Subcutaneous abdominal adipose tissue (tissue), 5 donors: ENCODE data around the gene SLC24A4.

Source experiments
- H3K27ac ChIP-seq: one replicate; pipeline ENCODE4 v1.7.0; 2013; ENCODE audit warnings: low read depth, mild to moderate bottlenecking, inconsistent platforms, low read length, moderate library complexity
- H3K27me3 ChIP-seq, 5 donors: one replicate each; pipeline ENCODE4 v1.7.0; 2013; ENCODE audit warnings: low read length in 5 of 5, inconsistent platforms in 1 of 5; ENCODE audit not compliant: control insufficient read depth in 5 of 5, insufficient read depth in 4 of 5
- H3K36me3 ChIP-seq, 5 donors: one replicate each; pipeline ENCODE4 v1.7.0; 2013; ENCODE audit warnings: low read length in 5 of 5; ENCODE audit not compliant: control insufficient read depth in 5 of 5, insufficient read depth in 5 of 5
- H3K4me1 ChIP-seq, 5 donors: one replicate each; pipeline ENCODE4 v1.7.0; 2013; ENCODE audit warnings: low read length in 5 of 5, mild to moderate bottlenecking in 3 of 5, moderate library complexity in 1 of 5; ENCODE audit not compliant: control insufficient read depth in 5 of 5, insufficient read depth in 5 of 5
- H3K4me3 ChIP-seq, 5 donors: one replicate each; pipeline ENCODE4 v1.7.0; 2013; ENCODE audit warnings: low read length in 5 of 5, low read depth in 1 of 5
- H3K9ac ChIP-seq, 5 donors: one replicate each; pipeline ENCODE4 v1.7.0; 2013; ENCODE audit warnings: low read length in 5 of 5, mild to moderate bottlenecking in 4 of 5, moderate library complexity in 3 of 5
- H3K9me3 ChIP-seq, 5 donors: one replicate each; pipeline ENCODE4 v1.7.0; 2013; ENCODE audit warnings: low read length in 5 of 5; ENCODE audit not compliant: control insufficient read depth in 5 of 5
- donor health status: healthy.
- donor health status: healthy.
- donor health status: healthy.
- donor health status: healthy.
- donor health status: healthy.

SLC24A4 gene

DNA sequence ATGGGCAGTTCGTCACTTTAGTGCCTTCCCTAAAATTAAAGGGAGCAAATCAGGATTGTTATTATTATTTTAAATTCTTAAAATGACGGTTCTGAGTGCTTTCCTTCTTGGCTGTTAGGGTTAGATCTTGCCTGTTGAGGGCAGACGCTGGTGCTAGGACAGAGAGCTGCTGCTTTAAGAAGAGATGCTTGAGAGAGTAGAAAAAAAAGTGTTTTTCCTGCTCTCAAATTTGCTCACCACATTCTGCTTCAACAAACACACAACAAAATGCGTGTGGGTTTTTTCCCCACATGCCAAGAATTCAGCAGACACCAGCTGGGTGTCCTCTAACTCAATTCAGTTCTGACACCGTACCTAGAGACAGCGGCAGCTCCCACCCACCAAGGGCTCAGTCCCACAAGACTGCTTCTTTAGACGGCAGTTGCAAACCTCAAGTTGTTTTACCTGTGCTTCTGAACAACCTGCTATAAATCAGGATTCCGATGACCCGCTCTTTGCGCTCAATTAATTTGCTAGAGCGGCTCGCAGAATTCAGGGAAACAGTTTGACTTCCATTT lies 114.8 kb downstream of the SLC24A4 start:
- Histone ChIP-seq H3K4me3 (no peak overlapping the region), H3K9me3 (peaks cover 0 to 13% (median 5%) of the 10 kb centered on the region in 5 donors), H3K4me1 (peaks cover 0 to 9% (median 0%) of the 10 kb centered on the region in 5 donors), H3K36me3 (no peaks in the 10 kb centered on the region), H3K27ac (no peak overlapping the region), H3K9ac (no peak overlapping the region), H3K27me3 (no peaks in the 10 kb centered on the region)

DNA sequence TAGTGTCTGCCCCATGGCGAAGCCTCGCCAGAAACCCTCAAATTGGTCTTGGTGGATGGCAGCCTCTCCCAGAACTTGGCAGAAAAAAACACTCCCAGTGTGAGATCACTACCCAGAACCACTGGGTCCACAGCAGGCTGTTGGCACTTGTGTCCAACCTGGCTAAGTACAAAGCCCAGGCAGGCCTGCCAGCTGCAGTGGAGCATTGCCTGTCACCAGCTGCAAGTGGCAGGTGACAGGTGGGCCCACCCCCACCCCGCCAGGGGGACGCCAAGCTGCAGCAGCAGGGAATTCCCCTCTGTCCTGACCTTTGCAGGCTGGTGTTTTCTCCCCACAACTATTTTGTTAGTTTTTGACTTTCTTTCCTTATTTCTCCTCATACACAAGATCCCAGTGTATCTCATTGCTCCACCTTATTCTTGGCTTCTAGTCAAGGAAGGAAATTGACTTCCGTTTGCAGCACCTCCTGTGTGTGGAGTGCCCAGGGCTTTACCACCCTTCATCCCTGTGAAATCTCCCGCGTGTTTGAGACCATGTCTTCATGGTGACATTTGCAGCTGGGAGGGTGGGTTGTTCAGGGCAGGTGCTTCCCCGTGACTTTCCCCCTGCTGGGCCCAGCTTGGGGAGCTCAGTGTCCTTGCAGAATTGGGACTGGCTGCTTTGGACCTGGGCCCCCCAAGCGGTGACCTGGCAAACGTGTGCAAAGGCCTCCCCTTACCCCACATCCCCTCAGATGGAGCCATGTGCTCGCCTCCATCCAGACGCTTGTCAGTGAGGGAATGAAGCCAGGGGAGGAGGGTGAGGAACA lies 116.8 kb downstream of the SLC24A4 start:
- H3K9ac ChIP-seq, result no peak overlapping the region
- no peaks in the 10 kb centered on the region for H3K9me3 ChIP-seq
- H3K27me3 ChIP-seq, result no peaks in the 10 kb centered on the region
- no peak overlapping the region for H3K27ac ChIP-seq
- H3K4me1 ChIP-seq, result peaks cover 0 to 9% (median 0%) of the 10 kb centered on the region in 5 donors
- H3K36me3 ChIP-seq, result no peaks in the 10 kb centered on the region
- H3K4me3 ChIP-seq, result no peak overlapping the region

DNA sequence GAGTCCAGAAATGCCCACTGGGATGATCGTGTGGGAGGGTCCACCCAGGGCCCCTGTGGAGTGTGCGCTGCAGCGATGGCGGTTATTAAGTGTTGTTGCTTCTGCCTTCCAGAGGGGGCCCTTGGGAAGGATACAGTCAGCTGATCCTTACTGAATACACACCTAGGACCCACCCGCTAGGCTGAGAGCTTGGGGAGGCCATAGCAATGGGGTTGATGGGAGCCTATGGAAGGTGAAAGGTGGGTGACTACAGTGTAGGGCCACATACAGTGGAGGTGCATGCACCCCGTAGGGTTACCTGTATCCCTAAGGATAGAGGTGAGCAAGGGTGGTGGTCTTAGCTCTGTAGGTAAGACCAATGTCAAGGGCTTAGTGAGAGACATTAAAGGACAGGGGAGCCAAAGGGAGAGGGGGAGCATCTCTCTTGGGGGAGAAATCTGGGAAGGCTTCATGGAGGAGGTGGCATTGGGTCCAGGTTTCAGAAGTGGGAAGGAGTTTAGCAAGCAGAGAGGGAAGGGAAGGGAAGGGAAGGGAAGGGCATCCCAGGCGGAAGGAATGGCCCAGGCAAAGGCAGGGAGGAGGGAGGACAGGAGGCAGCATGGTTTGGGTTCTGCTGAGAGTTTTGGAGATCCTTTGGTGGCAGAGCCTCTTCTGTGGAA lies 117.5 kb downstream of the SLC24A4 start:
- Histone ChIP-seq H3K4me3 (no peak overlapping the region), H3K4me1 (peaks cover 0 to 9% (median 0%) of the 10 kb centered on the region in 5 donors), H3K9me3 (peaks cover 0 to 3% (median under 1%) of the 10 kb centered on the region in 5 donors), H3K27me3 (no peaks in the 10 kb centered on the region), H3K27ac (no peak overlapping the region), H3K36me3 (no peaks in the 10 kb centered on the region), H3K9ac (no peak overlapping the region)

DNA sequence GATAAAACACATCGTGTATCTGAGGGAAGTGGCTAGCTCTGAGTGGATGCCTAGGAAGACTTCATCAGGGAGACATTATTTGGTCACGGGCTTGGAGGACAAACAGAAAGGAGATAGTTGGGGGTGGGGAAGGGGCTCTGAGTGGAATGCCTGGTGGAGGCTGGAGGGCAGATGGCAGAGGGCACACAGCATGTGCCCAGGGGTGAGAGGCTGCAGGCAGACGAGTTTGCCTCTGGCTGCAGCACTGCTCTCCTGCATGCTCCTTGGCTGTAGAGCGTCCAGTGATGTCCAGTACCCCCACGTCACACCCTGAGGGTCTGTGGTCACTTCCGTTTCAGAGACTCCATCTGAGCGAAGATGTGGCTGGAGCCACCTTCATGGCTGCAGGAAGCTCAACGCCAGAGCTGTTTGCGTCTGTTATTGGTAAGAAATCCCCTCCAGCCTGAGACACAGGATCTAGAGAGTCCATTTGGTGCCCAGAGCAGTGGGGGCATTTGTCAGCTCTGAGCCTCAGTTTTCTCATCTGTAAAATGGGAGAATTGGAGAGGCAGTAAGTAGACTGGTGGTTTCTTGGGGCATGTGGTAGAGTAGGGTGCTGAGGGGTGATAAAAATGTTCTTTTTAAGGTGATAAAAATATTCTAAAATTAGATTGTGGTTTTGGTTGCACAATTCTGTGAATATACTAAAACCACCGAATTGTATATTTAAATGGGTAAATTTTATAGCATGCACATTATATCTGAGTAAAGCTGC lies 119.0 kb downstream of the SLC24A4 start:
- Histone ChIP-seq H3K4me3 (no peak overlapping the region), H3K4me1 (peaks cover 0 to 9% (median 0%) of the 10 kb centered on the region in 5 donors), H3K9ac (no peak overlapping the region), H3K27ac (no peak overlapping the region), H3K36me3 (no peaks in the 10 kb centered on the region), H3K9me3 (peaks cover 0 to 7% (median 3%) of the 10 kb centered on the region in 5 donors), H3K27me3 (no peaks in the 10 kb centered on the region)

DNA sequence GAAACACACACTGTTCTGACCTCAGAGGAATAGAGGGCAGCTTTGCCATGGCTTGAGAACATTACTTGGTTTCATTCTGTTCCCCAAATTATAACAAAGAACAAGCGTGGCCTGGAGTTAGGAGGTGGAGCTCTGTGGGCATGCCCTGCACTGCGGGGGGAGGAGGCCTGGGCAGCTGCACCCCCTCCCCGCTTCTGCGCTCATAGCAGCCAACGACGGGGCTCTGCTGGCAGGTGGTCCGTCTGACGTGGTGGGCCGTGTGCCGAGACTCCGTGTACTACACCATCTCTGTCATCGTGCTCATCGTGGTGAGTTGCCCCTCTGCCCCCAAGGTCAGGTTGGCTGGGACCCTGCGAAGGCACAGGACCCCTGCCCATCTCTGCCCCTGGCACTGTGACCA lies 120.2 kb downstream of the SLC24A4 start:
- no peak overlapping the region for H3K27ac ChIP-seq
- no peak overlapping the region for H3K4me3 ChIP-seq
- H3K27me3 ChIP-seq, result no peaks in the 10 kb centered on the region
- peaks cover 0 to 7% (median 3%) of the 10 kb centered on the region in 5 donors for H3K9me3 ChIP-seq
- no peaks in the 10 kb centered on the region for H3K36me3 ChIP-seq
- H3K4me1 ChIP-seq, result peaks cover 0 to 9% (median 0%) of the 10 kb centered on the region in 5 donors
- no peak overlapping the region for H3K9ac ChIP-seq

DNA sequence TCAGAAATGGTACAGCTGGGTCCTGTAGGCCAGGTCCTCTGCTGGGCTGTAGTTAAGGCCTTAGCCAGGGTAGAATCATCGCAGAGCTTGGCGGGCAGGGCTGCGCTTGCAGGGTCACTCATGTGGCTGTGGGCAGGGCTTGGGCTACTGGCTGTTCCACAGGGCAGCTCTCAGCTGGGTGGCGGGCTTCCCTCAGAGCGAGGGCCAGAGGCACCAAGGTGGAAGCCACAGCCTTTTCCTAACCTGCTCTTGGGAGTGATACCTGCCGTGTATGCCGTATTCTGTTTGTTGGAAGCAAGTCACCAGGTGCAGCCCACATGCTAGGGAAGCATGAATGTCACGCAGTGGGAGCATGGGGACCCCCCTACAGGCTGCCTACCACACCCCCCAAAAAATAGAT lies 120.8 kb downstream of the SLC24A4 start:
- Histone ChIP-seq H3K4me3 (no peak overlapping the region), H3K4me1 (peaks cover 0 to 9% (median 0%) of the 10 kb centered on the region in 5 donors), H3K9me3 (peaks cover 0 to 7% (median 3%) of the 10 kb centered on the region in 5 donors), H3K27me3 (no peaks in the 10 kb centered on the region), H3K9ac (no peak overlapping the region), H3K27ac (no peak overlapping the region), H3K36me3 (no peaks in the 10 kb centered on the region)

DNA sequence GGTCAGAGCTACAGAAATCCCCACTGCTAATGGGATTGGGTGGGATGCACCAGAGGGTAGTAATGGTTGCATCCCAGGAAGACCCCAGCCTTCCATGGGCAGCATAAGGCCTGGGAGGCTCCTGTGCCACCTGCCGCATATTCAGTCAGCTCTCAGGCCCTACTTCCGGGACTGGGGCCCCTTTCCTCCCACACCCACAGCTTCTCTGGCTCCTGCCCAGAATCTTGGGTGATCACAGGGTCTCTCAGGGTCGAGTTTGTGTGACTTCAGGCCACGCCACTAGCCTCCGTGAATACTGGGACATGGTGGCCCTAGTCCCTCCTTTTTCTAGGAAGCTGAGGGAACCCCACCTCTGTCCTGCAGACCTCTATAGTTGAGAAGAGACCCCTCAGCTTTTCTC lies 123.8 kb downstream of the SLC24A4 start:
- H3K36me3 ChIP-seq, result no peaks in the 10 kb centered on the region
- no peak overlapping the region for H3K27ac ChIP-seq
- no peak overlapping the region for H3K4me3 ChIP-seq
- no peaks in the 10 kb centered on the region for H3K27me3 ChIP-seq
- peaks cover 0 to 5% (median 0%) of the 10 kb centered on the region in 5 donors for H3K4me1 ChIP-seq
- peaks cover 0 to 7% (median 3%) of the 10 kb centered on the region in 5 donors for H3K9me3 ChIP-seq
- H3K9ac ChIP-seq, result no peak overlapping the region

DNA sequence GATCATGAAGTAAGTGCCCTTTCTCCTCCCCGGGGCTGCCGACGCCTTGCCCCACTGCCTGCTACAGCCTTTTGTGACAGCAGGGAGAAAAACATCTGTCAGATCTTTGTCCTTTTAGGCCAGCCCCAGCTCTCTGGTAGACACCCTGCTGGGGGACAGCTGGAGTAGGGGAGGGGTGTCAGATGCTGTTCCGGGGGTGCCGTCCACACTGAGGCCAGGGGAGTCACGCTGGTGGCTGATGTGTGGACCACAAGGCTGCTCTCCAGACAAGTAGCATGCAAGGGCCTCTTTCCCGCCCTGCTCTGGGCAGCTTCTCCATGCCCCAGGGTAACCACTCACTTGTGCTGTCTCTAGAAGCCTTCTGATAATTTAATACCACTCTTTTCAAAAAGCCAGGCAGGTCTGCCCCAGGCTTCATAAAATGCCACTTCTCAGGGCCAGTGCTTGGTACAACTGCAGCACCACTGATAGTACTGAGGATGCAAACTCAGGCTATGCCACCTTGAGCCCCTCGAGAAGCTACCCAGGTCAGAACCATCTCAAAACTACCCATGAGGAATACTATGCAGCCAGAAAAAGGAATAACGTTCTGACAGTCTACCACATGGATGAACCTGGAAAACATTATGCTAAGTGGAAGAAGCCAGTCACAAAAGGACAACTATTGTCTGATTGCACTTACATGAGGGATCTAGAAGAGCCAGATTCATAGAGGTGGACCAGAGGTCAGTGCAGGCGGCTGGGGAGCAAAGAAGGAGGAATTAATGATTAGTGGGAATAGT lies 124.6 kb downstream of the SLC24A4 start:
- H3K36me3 ChIP-seq, result no peaks in the 10 kb centered on the region
- H3K4me3 ChIP-seq, result no peak overlapping the region
- H3K27ac ChIP-seq, result no peak overlapping the region
- no peaks in the 10 kb centered on the region for H3K27me3 ChIP-seq
- H3K4me1 ChIP-seq, result peaks cover 0 to 10% (median 0%) of the 10 kb centered on the region in 5 donors
- peaks cover 0 to 7% (median 3%) of the 10 kb centered on the region in 5 donors for H3K9me3 ChIP-seq
- H3K9ac ChIP-seq, result no peak overlapping the region

DNA sequence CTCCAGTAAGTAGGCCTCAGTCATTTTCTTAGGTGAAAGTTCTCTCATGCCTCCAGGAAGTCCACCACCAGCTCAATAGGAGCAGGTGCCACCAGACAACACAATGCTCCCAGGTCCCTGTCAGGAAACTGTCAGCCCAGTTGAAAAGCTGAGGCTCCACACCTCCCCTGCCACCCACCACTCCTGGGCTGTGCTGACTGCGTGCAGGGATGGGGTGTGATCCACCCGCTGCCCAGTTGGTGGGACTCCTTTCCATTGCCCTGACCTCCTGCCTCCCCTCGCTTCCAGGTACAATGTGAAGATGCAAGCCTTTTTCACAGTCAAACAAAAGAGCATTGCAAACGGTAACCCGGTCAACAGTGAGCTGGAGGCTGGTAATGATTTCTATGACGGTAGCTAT lies 125.8 kb downstream of the SLC24A4 start:
- no peak overlapping the region for H3K4me3 ChIP-seq
- no peak overlapping the region for H3K27ac ChIP-seq
- H3K27me3 ChIP-seq, result no peaks in the 10 kb centered on the region
- H3K9ac ChIP-seq, result no peak overlapping the region
- no peaks in the 10 kb centered on the region for H3K36me3 ChIP-seq
- H3K9me3 ChIP-seq, result peaks cover 0 to 7% (median 3%) of the 10 kb centered on the region in 5 donors
- peaks cover 0 to 10% (median 0%) of the 10 kb centered on the region in 5 donors for H3K4me1 ChIP-seq
